DOHH2 (cell line): ENCODE data around the gene MGAT5.

Experiments
- H3F3A ChIP-seq: fragments of 200-600 bp; sonication (generic), shearing (Covaris generic); 2 replicates; pipeline ENCODE4 v1.6.0; 2016; ENCODE audit warnings: antibody characterized with exemption, mild to moderate bottlenecking; ENCODE audit not compliant: control insufficient read depth, insufficient read depth
- H3K27ac ChIP-seq: fragments of 200-600 bp; sonication (generic); 2 replicates; pipeline ENCODE4 v1.5.1; 2014; ENCODE audit warnings: low read depth, mild to moderate bottlenecking, low read length, moderate library complexity
- H3K27me3 ChIP-seq: fragments of 200-600 bp; sonication (generic); 2 replicates; pipeline ENCODE4 v1.6.1; 2014; ENCODE audit warnings: mild to moderate bottlenecking, low read length, mixed read lengths; ENCODE audit not compliant: control insufficient read depth
- H3K36me3 ChIP-seq: fragments of 200-600 bp; sonication (generic); 2 replicates; pipeline ENCODE4 v1.6.1; 2014; ENCODE audit warnings: mild to moderate bottlenecking, low read length, moderate library complexity, mixed read lengths; ENCODE audit not compliant: control insufficient read depth
- H3K4me1 ChIP-seq: fragments of 200-600 bp; sonication (generic); 2 replicates; pipeline ENCODE4 v1.6.1; 2014; ENCODE audit warnings: mild to moderate bottlenecking, low read length, mixed read lengths; ENCODE audit not compliant: control insufficient read depth
- H3K4me2 ChIP-seq: fragments of 200-600 bp; sonication (generic); 2 replicates; pipeline ENCODE4 v1.6.0; 2014; ENCODE audit warnings: mild to moderate bottlenecking, low read length, moderate library complexity
- H3K4me3 ChIP-seq: fragments of 200-600 bp; sonication (generic); 2 replicates; pipeline ENCODE4 v1.5.1; 2014; ENCODE audit warnings: mild to moderate bottlenecking, low read length, mixed read lengths
- H3K79me2 ChIP-seq: fragments of 200-600 bp; sonication (generic); 2 replicates; pipeline ENCODE4 v1.6.1; 2014; ENCODE audit warnings: mild to moderate bottlenecking, low read length, mixed read lengths; ENCODE audit not compliant: control insufficient read depth
- H3K9me2 ChIP-seq: fragments of 200-600 bp; sonication (generic); replicated peaks from 2 replicates; pipeline ENCODE4 v1.6.1; 2014; ENCODE audit warnings: mild to moderate bottlenecking, low read length, mixed read lengths; ENCODE audit not compliant: control insufficient read depth
- H3K9me3 ChIP-seq: fragments of 200-600 bp; sonication (generic); 2 replicates; pipeline ENCODE4 v1.6.1; 2014; ENCODE audit warnings: antibody characterized with exemption, low read length, mixed read lengths; ENCODE audit not compliant: control insufficient read depth, insufficient read depth
- H4K20me1 ChIP-seq: fragments of 200-600 bp; sonication (generic); 2 replicates; pipeline ENCODE4 v1.6.0; 2014; ENCODE audit warnings: low read depth, mild to moderate bottlenecking, antibody characterized with exemption, low read length, moderate library complexity; ENCODE audit not compliant: control insufficient read depth, insufficient read depth
- CTCF ChIP-seq: fragments of 200-600 bp; sonication (generic); IDR thresholded peaks from one replicate; pipeline ENCODE4 v1.5.1; 2014; ENCODE audit warnings: antibody characterized with exemption, mild to moderate bottlenecking, low read depth, low read length; ENCODE audit not compliant: poor library complexity, severe bottlenecking
- EZH2phosphoT487 ChIP-seq: fragments of 200-600 bp; sonication (generic); IDR thresholded peaks from 2 replicates; pipeline ENCODE4 v1.6.1; 2017; ENCODE audit warnings: borderline replicate concordance, mild to moderate bottlenecking, antibody characterized with exemption, low read length, moderate library complexity, mixed read lengths

The MGAT5 gene

DNA sequence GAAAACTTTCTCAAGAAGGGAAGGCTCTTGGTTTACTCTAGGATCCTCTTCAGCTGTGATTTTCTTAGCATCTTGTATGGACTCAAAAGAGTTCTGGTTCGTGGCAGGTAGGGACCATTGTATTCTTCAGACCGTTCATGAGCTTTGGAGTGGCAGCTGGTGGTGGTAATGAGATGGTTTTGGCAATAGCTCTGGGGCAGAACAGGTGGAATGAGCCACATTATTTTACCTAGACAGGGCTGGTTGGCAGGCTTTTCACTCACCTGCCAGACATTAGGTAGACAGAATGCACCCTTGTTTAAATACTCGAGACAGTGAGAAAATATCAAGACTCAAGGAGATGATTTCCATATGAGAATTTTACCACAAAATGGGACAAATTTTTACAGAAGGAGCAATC is 26.2 kb upstream of the MGAT5 start:
- peaks cover 46% of the 10 kb centered on the region for H3K4me1 ChIP-seq
- H3K4me2 ChIP-seq, result no peak overlapping the region
- H3K27me3 ChIP-seq, result no peaks in the 10 kb centered on the region
- TF ChIP-seq CTCF (no peak), EZH2phosphoT487 (no peak)
- H3K79me2 ChIP-seq, result peaks cover 96% of the 10 kb centered on the region
- no peak overlapping the region for H3K4me3 ChIP-seq
- H3F3A ChIP-seq, result peaks cover 11% of the 10 kb centered on the region
- peaks cover 15% of the 10 kb centered on the region for H3K36me3 ChIP-seq
- no peaks in the 10 kb centered on the region for H4K20me1 ChIP-seq
- no peaks in the 10 kb centered on the region for H3K9me2 ChIP-seq
- H3K9me3 ChIP-seq, result peaks cover 18% of the 10 kb centered on the region
- no peak overlapping the region for H3K27ac ChIP-seq

GRCh38 chr2:134228493-134228903 is 25.4 kb upstream of the MGAT5 start:
- no peak overlapping the region for H3K4me2 ChIP-seq
- no peak overlapping the region for H3K4me3 ChIP-seq
- H3K9me3 ChIP-seq, result peaks cover 18% of the 10 kb centered on the region
- no peaks in the 10 kb centered on the region for H3K27me3 ChIP-seq
- H3K27ac ChIP-seq, result no peak overlapping the region
- no peaks in the 10 kb centered on the region for H4K20me1 ChIP-seq
- TF ChIP-seq CTCF (peak; percentile 95), EZH2phosphoT487 (no peak)
- H3K36me3 ChIP-seq, result peaks cover 15% of the 10 kb centered on the region
- H3F3A ChIP-seq, result peaks cover 19% of the 10 kb centered on the region
- peaks cover 54% of the 10 kb centered on the region for H3K4me1 ChIP-seq
- H3K79me2 ChIP-seq, result peaks cover 95% of the 10 kb centered on the region
- H3K9me2 ChIP-seq, result no peaks in the 10 kb centered on the region

- Histone ChIP-seq H3K9me3 (peaks cover 18% of the 10 kb centered on the region), H3F3A (peaks cover 26% of the 10 kb centered on the region), H3K79me2 (peaks cover 93% of the 10 kb centered on the region), H3K4me2 (no peak overlapping the region), H3K4me1 (peaks cover 64% of the 10 kb centered on the region), H3K27ac (no peak overlapping the region), H4K20me1 (no peaks in the 10 kb centered on the region), H3K36me3 (peaks cover 15% of the 10 kb centered on the region), H3K4me3 (no peak overlapping the region), H3K27me3 (no peaks in the 10 kb centered on the region), H3K9me2 (no peaks in the 10 kb centered on the region)
- TF ChIP-seq EZH2phosphoT487 (no peak), CTCF (no peak)
Observed at GRCh38 chr2:134229540-134229939, 24.3 kb upstream of the MGAT5 start.

GRCh38 chr2:134230885-134231284 is 23.0 kb upstream of the MGAT5 start:
- peaks cover 18% of the 10 kb centered on the region for H3K9me3 ChIP-seq
- H4K20me1 ChIP-seq, result 0 out of 2 replicates have a peak, but pooled peaks cover 5% of the 10 kb centered on the region
- H3K4me2 ChIP-seq, result no peak overlapping the region
- H3K36me3 ChIP-seq, result peaks cover 15% of the 10 kb centered on the region
- H3K27ac ChIP-seq, result no peak overlapping the region
- no peaks in the 10 kb centered on the region for H3K27me3 ChIP-seq
- H3F3A ChIP-seq, result peaks cover 26% of the 10 kb centered on the region
- no peak for TF ChIP-seq EZH2phosphoT487
- TF ChIP-seq CTCF, result no peak
- peaks cover 94% of the 10 kb centered on the region for H3K79me2 ChIP-seq
- no peak overlapping the region for H3K4me3 ChIP-seq
- peaks cover 78% of the 10 kb centered on the region for H3K4me1 ChIP-seq
- H3K9me2 ChIP-seq, result no peaks in the 10 kb centered on the region
